SH-SY5Y (cell line): ENCODE measurements around the gene SIM2.

Experiments
- GATA2 ChIP-seq: IDR thresholded peaks from 2 replicates; pipeline ENCODE4 v1.6.1; 2011; ENCODE audit warnings: mild to moderate bottlenecking, low read depth, low read length
- GATA3 ChIP-seq: IDR thresholded peaks from 2 replicates; pipeline ENCODE4 v1.6.1; 2011; ENCODE audit warnings: low read depth, mild to moderate bottlenecking, low read length, moderate library complexity

SIM2 gene

GRCh38 chr21:36783612-36784374 lies 84.9 kb downstream of the SIM2 start:
- TF ChIP-seq GATA3 (no peak), GATA2 (no peak)

GRCh38 chr21:36784947-36785346 lies 86.0 kb downstream of the SIM2 start:
- TF ChIP-seq GATA3 (no peak), GATA2 (no peak)

- TF ChIP-seq GATA2 (no peak), GATA3 (no peak)
Observed at GRCh38 chr21:36785615-36786014, 86.7 kb downstream of the SIM2 start.

DNA sequence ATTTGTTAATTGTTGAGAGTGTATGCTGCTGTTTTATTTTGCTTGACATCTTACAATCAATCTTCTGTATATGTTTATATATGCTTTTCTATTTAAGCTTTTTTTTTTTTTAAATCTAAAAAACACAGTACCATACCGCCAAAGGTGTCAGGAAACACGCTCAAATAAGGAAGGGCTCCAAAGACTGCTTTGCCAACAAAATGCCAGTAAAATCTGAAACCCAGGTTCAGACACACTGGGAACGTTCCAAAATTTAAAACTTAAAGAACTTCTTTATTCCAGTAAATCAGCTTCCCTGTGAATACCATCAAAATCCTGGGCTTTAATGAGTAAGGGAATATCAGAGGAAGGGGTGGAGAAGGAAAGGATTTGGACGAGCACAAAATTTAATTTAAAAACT lies 87.3 kb downstream of the SIM2 start:
- TF ChIP-seq GATA2 (no peak), GATA3 (no peak)

GRCh38 chr21:36788120-36788638 lies 89.3 kb downstream of the SIM2 start:
- no peak for TF ChIP-seq GATA3
- no peak for TF ChIP-seq GATA2

- TF ChIP-seq GATA2, result no peak
Observed at GRCh38 chr21:36790616-36791015, 91.7 kb downstream of the SIM2 start.

GRCh38 chr21:36791180-36791579 lies 92.3 kb downstream of the SIM2 start:
- no peak for TF ChIP-seq GATA2
- no peak for TF ChIP-seq GATA3

- no peak for TF ChIP-seq GATA2
- no peak for TF ChIP-seq GATA3
Observed at GRCh38 chr21:36791695-36792470, 93.0 kb downstream of the SIM2 start.

DNA sequence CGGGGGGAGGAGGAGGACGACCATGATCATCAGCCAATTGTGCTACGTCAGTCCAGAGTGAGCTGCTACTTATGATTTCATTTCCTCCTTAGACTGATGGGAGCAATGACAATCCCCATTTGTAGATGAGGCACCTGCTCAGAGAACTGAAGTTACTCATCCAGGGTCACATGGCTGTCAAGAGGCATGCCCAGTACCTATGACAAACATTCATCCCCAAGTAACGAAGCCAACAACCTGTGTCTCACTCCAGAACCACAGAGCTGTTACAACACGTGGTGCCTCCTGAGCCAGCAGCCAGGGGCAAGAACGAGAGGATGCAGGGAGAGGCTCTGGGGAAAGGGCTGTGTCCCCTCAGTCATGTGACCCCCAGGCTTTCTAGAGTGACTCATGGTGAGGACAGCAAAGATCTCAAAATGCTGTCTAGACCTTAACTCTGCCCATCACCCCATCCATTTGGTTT lies 93.6 kb downstream of the SIM2 start:
- no peak for TF ChIP-seq GATA3
- no peak for TF ChIP-seq GATA2

GRCh38 chr21:36796070-36796469 lies 97.2 kb downstream of the SIM2 start:
- TF ChIP-seq GATA3, result no peak
- TF ChIP-seq GATA2, result no peak

DNA sequence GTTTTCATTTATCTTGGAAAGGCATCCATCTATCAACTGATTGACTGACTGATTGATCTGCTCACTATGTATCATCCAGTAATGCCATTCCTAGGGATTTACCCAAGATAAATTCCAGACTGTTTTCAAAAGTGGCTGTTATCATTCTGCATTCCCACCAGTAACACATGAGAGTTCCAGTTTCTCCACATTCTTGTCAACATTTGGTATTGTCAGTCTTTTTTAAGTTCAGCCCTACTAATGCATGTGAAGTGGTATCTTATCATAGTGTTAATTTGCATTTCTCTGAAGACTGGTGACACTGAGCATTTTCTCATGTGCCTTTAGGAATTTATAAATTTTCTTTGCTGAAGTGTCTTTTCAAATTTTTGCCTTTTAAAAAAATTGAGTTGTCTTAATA lies 99.6 kb downstream of the SIM2 start:
- no peak for TF ChIP-seq GATA2
